ENCODE data around the gene EXOC3. TPM values are rescaled to one million over a fixed set of nuclear protein-coding genes. Genes with fewer than 3 reads are reported as not detected.

Gene EXOC3
- total RNA-seq, 2 experiments from 2014 or later = 41.6 to 44.4 TPM

- CTCF ChIA-PET = no interaction called here
These were observed 7.7 kb upstream of the EXOC3 start for GRCh38 chr5:435156-435790.

GRCh38 chr5:435961-436640 lies 6.9 kb upstream of the EXOC3 start:
- ChIA-PET CTCF (interaction anchor here (1.0 to 2.0 kb wide), 3 partner anchors 8 to 68 kb away, joined by 3 to 8 read pairs (median 3); no protein-coding TSS in a partner anchor), POLR2A (no interaction called here)

More at GRCh38 chr5:435156-435790, 7.7 kb upstream of the EXOC3 start:
- POLR2A ChIA-PET = no interaction called here

DNA sequence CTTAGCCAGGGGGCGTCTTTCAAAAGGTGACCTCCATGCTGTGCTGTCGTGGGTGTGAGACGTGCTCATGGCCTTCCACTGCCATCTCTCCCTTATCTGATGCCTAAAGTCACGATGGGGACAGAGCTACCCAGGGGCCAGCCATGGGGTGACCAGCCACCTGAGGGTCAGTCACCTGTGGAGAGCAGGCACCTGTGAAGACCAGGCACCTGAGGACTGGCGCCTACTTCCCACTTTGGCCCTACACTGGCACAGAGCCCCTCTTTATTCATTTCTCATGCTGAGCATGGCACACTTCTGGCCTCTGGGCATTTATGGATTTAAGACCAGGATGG lies 6.4 kb upstream of the EXOC3 start:
- ChIA-PET CTCF (interaction anchor here (1.0 to 2.0 kb wide), 3 partner anchors 8 to 68 kb away, joined by 3 to 8 read pairs (median 3); no protein-coding TSS in a partner anchor), POLR2A (no interaction called here)

- ChIA-PET CTCF (interaction anchor here (1.2 to 2.0 kb wide), 2 partner anchors 9 kb away, joined by 3 to 8 read pairs; no protein-coding TSS in a partner anchor), POLR2A (no interaction called here)
These were observed 5.7 kb upstream of the EXOC3 start for GRCh38 chr5:437281-437771.

DNA sequence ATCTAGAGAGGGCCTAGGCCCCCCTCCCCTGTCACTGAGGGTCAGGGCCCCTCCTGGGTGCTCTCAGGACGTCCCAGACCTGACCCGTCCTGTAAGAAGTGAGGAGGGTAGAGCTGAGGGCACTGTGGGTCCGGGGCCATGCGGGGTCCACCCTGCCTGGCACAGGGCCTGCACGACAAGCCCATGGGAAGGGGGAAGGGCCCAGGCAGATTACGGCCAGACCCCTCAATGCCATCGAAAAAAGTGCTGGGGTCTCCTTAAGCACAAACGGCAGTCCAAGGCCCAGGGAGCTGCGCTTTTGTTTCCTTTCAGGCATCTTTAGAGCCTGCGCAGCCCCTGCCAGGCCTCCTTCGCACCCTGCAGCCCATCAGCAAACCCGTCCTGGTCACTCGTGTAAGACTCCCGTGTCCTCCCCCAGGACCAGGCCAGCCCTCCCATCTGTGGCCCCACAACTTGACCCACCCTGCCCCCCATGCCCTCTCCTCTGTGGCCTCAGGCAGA lies 4.4 kb upstream of the EXOC3 start:
- ChIA-PET POLR2A (no interaction called here), CTCF (no interaction called here)

DNA sequence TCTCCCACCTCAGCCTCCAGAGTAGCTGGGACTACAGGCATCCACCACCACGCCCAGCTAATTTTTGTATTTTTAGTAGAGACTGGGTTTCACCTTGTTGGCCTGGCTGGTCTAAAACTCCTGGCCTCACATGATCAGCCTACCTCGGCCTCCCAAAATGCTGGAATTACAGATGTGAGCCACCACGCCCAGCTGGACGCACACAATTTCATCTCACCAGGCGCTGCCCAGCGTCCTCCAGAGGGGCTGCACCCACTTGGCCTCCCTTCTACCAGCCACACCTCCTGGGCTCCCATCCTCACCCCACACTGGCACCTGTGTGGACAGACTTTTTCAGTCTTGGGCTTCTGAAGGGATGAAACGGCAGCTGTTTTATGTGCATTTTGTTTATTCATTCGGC lies 3.8 kb upstream of the EXOC3 start:
- CTCF ChIA-PET = no interaction called here
- POLR2A ChIA-PET = no interaction called here

GRCh38 chr5:439636-440035 lies 3.3 kb upstream of the EXOC3 start:
- ChIA-PET POLR2A (no interaction called here), CTCF (no interaction called here)

DNA sequence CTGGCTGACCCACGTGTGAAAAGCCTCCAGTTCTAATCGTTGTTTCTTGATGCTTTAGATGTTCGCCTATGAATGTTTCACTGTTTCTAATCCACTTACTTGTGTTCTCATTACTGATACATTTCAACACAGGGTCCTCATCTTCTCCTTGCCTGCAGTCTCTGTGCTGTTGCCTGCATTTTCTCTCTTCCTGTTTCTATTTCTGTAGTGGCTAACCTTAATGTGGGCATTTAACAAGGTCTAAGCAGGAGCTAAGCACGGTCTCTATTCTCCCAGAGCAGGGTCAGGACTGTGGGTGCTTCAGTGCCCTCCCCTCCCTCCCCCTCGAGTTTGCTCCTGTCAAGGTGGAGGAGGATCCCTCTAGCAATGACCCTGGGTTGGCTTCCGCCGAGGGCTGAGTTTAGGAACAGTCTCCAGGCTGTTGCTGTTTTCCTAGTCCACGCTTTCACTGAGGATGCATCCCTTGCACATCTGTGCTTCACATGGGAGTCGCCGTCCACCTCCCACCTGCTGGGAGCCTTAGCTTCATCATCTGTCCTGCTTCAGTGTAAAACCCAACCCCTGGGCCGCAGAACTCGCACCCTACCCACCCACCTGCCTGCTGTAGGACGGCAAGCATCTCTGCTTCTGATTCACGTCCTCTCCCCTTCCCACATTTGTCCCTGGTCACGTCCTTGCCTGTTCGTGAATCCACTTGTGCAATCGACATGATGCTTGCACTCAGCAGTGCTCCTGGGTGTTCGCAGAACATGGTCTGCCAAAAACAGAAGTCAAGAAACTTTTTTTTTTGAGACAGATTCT lies 2.4 kb upstream of the EXOC3 start:
- ChIA-PET CTCF (no interaction called here), POLR2A (no interaction called here)

DNA sequence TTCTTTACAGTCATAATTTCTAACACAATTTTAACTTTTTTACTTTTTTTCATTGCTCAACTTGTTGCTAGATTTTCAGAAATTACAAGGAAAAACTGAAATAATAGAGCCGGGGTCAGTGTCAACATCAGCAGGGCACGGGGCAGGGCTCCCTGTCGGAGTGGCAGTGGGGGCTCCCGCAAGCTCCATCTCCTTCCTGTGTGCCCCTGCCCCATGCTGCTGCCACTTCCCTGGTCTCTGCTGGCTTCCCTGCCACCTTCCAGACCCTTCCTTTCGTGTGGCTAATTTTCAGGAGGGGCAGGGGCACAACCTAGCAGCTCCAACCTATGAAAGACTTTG lies 1.0 kb upstream of the EXOC3 start:
- CTCF ChIA-PET = no interaction called here
- POLR2A ChIA-PET = interaction anchor here (0.7 kb wide), 1 partner anchor 73 kb away, joined by 11 read pairs; no protein-coding TSS in a partner anchor

GRCh38 chr5:443239-444151 lies 519 bp downstream of the EXOC3 start:
- POLR2A ChIA-PET = interaction anchor here (0.7 kb wide), 1 partner anchor 161 kb away, joined by 4 read pairs; no protein-coding TSS in a partner anchor
- CTCF ChIA-PET = interaction anchor here (0.6 to 1.0 kb wide), 2 partner anchors 12 to 126 kb away, joined by 3 read pairs; no protein-coding TSS in a partner anchor

- ChIA-PET CTCF (no interaction called here), POLR2A (no interaction called here)
These were observed 1.2 kb downstream of the EXOC3 start for GRCh38 chr5:444226-444625.

- CTCF ChIA-PET = interaction anchor here (0.6 to 1.8 kb wide), 6 partner anchors 13 to 128 kb away, joined by 3 to 5 read pairs (median 3); no protein-coding TSS in a partner anchor
These were observed 2.6 kb downstream of the EXOC3 start for GRCh38 chr5:445591-445990.

DNA sequence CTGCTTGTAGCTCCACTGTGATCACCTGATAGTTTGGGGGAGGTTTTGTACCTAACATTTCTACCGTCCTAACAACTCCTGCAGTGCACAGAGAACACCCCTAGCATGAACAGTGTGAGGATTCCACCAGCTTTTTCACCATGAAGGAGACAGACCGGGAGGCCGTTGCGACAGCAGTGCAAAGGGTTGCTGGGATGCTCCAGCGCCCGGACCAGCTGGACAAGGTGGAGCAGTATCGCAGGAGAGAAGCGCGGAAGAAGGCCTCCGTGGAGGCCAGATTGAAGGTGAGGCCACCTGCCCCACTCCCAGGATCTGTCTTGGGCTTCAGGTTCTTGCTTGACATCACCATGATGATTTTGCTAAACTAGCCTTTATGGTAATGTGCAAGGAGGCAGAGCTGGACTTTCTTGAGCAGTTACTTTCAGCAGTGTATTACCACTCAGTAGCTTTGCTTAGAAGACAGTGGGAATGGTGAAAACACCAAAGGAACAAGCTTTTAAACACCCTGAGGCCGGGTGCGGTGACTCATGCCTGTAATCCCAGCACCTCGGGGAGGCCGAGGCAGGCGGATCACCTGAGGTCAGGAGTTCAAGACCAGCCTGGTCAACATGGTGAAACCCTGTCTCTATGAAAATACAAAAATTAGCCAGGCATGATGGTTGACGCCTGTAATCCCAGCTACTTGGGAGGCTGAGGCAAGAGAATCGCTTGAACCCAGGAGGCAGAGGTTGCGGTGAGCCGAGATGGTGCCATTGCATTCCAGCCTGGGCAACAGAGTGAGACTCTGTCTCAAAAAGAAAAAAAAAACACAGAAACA lies 3.3 kb downstream of the EXOC3 start:
- POLR2A ChIA-PET = interaction anchor here (0.7 to 1.2 kb wide), 3 partner anchors 10 to 27 kb away, joined by 3 to 4 read pairs (median 3); no protein-coding TSS in a partner anchor
- CTCF ChIA-PET = interaction anchor here (0.6 to 2.5 kb wide), 13 partner anchors 10 to 172 kb away, joined by 3 to 11 read pairs (median 4); no protein-coding TSS in a partner anchor

More at GRCh38 chr5:445591-445990, 2.6 kb downstream of the EXOC3 start:
- POLR2A ChIA-PET = interaction anchor here (1.2 kb wide), 1 partner anchor 26 kb away, joined by 4 read pairs; no protein-coding TSS in a partner anchor

GRCh38 chr5:446883-447263 lies 3.9 kb downstream of the EXOC3 start:
- ChIA-PET CTCF (interaction anchor here (0.8 to 2.5 kb wide), 11 partner anchors 10 to 171 kb away, joined by 3 to 11 read pairs (median 5); no protein-coding TSS in a partner anchor), POLR2A (interaction anchor here (0.7 to 1.2 kb wide), 3 partner anchors 9 to 26 kb away, joined by 3 to 4 read pairs (median 3); no protein-coding TSS in a partner anchor)

GRCh38 chr5:447501-447900 lies 4.5 kb downstream of the EXOC3 start:
- POLR2A ChIA-PET = no interaction called here
- CTCF ChIA-PET = interaction anchor here (1.0 to 2.5 kb wide), 8 partner anchors 9 to 131 kb away, joined by 3 to 11 read pairs (median 6); no protein-coding TSS in a partner anchor

DNA sequence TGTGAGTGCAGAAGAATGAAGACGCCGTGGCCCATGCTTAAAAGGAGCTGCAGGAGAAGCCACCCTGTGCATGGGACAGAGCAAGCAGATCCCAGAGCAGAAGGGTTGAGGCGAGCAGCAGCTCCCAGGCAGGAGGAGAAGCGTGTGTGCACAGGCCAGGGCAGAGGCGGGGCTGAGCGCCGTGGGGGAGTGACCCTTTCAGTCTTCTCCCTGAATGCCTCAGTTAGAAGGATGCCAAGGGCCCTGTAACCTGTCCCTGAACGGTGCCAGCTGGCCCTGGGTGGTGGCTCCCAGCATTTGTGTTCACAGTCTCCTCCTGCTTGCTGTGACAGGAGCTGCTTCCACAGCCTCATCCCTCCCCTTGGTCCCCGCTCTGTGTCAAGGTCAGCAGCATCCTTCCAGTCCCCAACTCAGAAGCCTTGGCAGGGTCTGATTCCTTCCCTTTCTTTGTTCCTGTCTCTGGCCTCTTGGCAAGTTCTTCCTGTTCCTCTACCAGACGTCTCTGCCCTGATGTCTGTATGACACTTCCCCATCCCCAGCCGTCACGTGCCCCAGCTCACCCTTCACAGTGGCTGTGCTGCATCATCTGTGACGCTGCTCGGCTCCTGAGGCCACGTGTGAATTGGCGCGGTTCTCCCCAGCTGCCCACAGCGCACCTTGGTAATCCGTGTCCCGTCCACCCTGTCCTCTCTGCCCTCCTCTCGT lies 5.2 kb downstream of the EXOC3 start:
- CTCF ChIA-PET = interaction anchor here (1.6 to 2.5 kb wide), 2 partner anchors 20 to 131 kb away, joined by 5 to 11 read pairs; no protein-coding TSS in a partner anchor
- POLR2A ChIA-PET = interaction anchor here (0.9 kb wide), 1 partner anchor 23 kb away, joined by 3 read pairs; no protein-coding TSS in a partner anchor

DNA sequence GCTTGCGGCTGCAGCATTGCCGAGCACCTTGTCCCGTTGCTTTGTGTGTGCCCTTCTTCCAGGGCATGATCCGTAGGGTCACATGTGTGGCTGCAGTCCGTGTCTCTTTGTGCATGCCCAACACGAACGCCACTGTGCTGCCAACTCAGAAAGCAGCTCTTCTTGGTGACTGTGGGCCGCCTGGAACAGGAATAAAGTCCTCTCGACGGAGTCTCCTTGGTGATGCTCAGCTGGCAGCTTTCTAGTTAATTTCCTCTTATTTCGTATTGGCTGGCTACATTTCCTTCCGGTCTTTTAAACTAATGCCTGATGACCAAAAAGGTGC lies 5.8 kb downstream of the EXOC3 start:
- ChIA-PET CTCF (no interaction called here), POLR2A (interaction anchor here (0.9 kb wide), 1 partner anchor 23 kb away, joined by 3 read pairs; no protein-coding TSS in a partner anchor)
